A673 (cell line): ENCODE measurements around the gene MAP2K6. TPM values are rescaled to one million over a fixed set of nuclear protein-coding genes. Genes with fewer than 3 reads are reported as not detected.

Experiments used
- BruUV-seq: library from RNA; stranded (reverse); fragments of 400-500 nt; replicated peaks from 2 replicates; lab custom pipeline; 2021; lab: Mats Ljungman, UMichigan
- CTCF ChIA-PET: fragments of 300-600 bp; sonication (Branson Sonifier 250); formaldehyde crosslinking; loops from one replicate; lab custom pipeline; 2022; ENCODE audit warnings: antibody characterized with exemption; lab: Charles Lee
- POLR2A ChIA-PET: fragments of 300-600 bp; sonication (Branson Sonifier 250); formaldehyde crosslinking; loops from one replicate; lab custom pipeline; 2022; ENCODE audit warnings: antibody characterized with exemption; ENCODE audit not compliant: low non-redundant PET; lab: Charles Lee
- DNase-seq: peaks from one replicate; pipeline ENCODE4 v3.0.0-alpha.2; 2015; ENCODE audit warnings: low spot score
- H3K27ac ChIP-seq: fragments of 200-600 bp; sonication (generic); 2 replicates; pipeline ENCODE4 v1.5.1; 2016; ENCODE audit warnings: mixed run types, low read depth, mild to moderate bottlenecking, mixed read lengths, antibody characterized with exemption, low read length; ENCODE audit not compliant: poor library complexity, severe bottlenecking
- H3K27me3 ChIP-seq: fragments of 200-600 bp; sonication (generic); replicated peaks from 2 replicates; pipeline ENCODE4 v1.6.1; 2017; ENCODE audit warnings: mixed run types, low read depth, mild to moderate bottlenecking, mixed read lengths, antibody characterized with exemption, low read length; ENCODE audit not compliant: insufficient read depth, poor library complexity
- H3K36me3 ChIP-seq: fragments of 200-600 bp; sonication (generic); 2 replicates; pipeline ENCODE4 v1.6.1; 2016; ENCODE audit warnings: mixed run types, mild to moderate bottlenecking, mixed read lengths, antibody characterized with exemption, low read length; ENCODE audit not compliant: insufficient read depth, poor library complexity, severe bottlenecking
- H3K4me1 ChIP-seq: fragments of 200-600 bp; sonication (generic); 2 replicates; pipeline ENCODE4 v1.6.1; 2017; ENCODE audit warnings: mixed run types, mild to moderate bottlenecking, mixed read lengths, antibody characterized with exemption, low read length; ENCODE audit not compliant: insufficient read depth, poor library complexity, severe bottlenecking
- H3K4me3 ChIP-seq: fragments of 200-600 bp; sonication (generic); 2 replicates; pipeline ENCODE4 v1.5.1; 2016; ENCODE audit warnings: low read depth, mixed run types, mild to moderate bottlenecking, mixed read lengths, low read length; ENCODE audit not compliant: poor library complexity, severe bottlenecking
- H3K9me3 ChIP-seq: fragments of 200-600 bp; sonication (generic); 2 replicates; pipeline ENCODE4 v1.6.1; 2016; ENCODE audit warnings: mixed run types, low read depth, mild to moderate bottlenecking, mixed read lengths, antibody characterized with exemption, low read length; ENCODE audit not compliant: poor library complexity, severe bottlenecking
- EZH2 ChIP-seq: fragments of 200-600 bp; sonication (generic); IDR thresholded peaks from 2 replicates; pipeline ENCODE4 v1.6.1; 2017; ENCODE audit warnings: borderline replicate concordance, low read depth, mild to moderate bottlenecking, mixed read lengths, antibody characterized with exemption, low read length; ENCODE audit not compliant: poor library complexity, severe bottlenecking
- intact Hi-C: fragments of 100-400 bp; cut with micrococcal nuclease; formaldehyde crosslinking; loops from one replicate; pipeline ENCODE4 v1.10.0; 2022; ENCODE audit not compliant: unreplicated experiment
- total RNA-seq: library from RNA; stranded (reverse); gene quantifications from 2 replicates; pipeline ENCODE4 v1.2.3, GENCODE V29; 2021
- TF ChIP-seq, protein P1 (sequence below): fragments of 300-800, 200-600 bp; sonication (generic); conservative IDR thresholded peaks from 2 replicates; pipeline ENCODE4 v1.5.1; 2017; ENCODE audit warnings: low read depth, mild to moderate bottlenecking, antibody characterized with exemption, low read length, moderate library complexity, mixed read lengths

Gene MAP2K6
- total RNA-seq, 1 experiment from 2014 or later, result 14.1 TPM

DNA sequence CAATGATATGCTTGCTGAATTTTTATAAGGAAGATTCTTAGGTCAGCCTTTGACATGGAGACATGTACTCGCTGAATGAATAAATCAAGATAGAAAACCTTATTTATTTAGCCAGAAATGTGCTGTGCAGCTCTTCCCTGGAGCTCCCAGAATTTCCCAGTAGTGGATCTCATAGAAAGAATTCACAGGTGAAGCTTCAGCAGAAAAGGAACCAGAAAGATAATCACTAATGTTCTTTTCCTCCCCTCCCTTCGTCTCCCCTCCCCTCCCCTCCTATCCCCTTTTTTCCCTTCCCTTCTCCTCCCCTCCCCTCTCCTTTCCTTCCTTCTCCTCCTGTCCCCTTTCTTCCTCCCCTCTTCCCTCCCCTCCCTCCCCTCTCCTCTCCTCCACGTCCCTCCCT lies 158.2 kb downstream of the MAP2K6 start:
- no peak for DNase-seq
- POLR2A ChIA-PET, result no interaction called here
- Histone ChIP-seq H3K27ac (no peak overlapping the region), H3K27me3 (no peaks in the 10 kb centered on the region), H3K36me3 (no peaks in the 10 kb centered on the region), H3K4me3 (no peak overlapping the region), H3K9me3 (no peaks in the 10 kb centered on the region), H3K4me1 (peaks cover 13% of the 10 kb centered on the region)
- TF ChIP-seq, protein P1, sequence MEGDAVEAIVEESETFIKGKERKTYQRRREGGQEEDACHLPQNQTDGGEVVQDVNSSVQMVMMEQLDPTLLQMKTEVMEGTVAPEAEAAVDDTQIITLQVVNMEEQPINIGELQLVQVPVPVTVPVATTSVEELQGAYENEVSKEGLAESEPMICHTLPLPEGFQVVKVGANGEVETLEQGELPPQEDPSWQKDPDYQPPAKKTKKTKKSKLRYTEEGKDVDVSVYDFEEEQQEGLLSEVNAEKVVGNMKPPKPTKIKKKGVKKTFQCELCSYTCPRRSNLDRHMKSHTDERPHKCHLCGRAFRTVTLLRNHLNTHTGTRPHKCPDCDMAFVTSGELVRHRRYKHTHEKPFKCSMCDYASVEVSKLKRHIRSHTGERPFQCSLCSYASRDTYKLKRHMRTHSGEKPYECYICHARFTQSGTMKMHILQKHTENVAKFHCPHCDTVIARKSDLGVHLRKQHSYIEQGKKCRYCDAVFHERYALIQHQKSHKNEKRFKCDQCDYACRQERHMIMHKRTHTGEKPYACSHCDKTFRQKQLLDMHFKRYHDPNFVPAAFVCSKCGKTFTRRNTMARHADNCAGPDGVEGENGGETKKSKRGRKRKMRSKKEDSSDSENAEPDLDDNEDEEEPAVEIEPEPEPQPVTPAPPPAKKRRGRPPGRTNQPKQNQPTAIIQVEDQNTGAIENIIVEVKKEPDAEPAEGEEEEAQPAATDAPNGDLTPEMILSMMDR, result no peak
- TF ChIP-seq EZH2, result no peak
- CTCF ChIA-PET, result interaction anchor here (0.7 kb wide), 1 partner anchor 526 kb away, joined by 15 read pairs; no protein-coding TSS in a partner anchor
- no TSS peak for BruUV-seq
- intact Hi-C loops, result no loop called here

DNA sequence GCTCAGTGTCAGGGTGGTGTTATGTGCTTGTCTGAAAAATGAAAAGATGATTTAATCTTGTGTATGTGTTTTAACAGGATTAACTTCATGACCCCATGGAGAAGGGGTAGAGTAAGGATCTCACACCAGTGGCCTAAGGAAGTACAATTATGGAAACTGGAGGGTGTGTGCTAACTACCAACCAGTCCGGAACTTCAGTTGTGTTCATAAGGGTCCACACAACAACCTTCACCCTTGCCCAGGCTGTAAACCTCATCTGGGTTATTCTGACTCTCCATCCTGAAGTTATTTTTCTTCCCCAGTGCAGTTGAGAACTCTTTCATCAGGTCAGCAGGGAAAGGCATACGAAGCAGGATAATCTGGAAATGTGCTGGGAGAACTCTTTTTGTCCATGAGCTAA lies 158.9 kb downstream of the MAP2K6 start:
- no TSS peak for BruUV-seq
- intact Hi-C loops, result no loop called here
- peaks cover 13% of the 10 kb centered on the region for H3K4me1 ChIP-seq
- no peak overlapping the region for H3K4me3 ChIP-seq
- TF ChIP-seq, protein P1, result no peak
- TF ChIP-seq EZH2, result no peak
- no peaks in the 10 kb centered on the region for H3K9me3 ChIP-seq
- ChIA-PET CTCF (no interaction called here), POLR2A (no interaction called here)
- no peaks in the 10 kb centered on the region for H3K36me3 ChIP-seq
- DNase-seq, result no peak
- no peak overlapping the region for H3K27ac ChIP-seq
- no peaks in the 10 kb centered on the region for H3K27me3 ChIP-seq

DNA sequence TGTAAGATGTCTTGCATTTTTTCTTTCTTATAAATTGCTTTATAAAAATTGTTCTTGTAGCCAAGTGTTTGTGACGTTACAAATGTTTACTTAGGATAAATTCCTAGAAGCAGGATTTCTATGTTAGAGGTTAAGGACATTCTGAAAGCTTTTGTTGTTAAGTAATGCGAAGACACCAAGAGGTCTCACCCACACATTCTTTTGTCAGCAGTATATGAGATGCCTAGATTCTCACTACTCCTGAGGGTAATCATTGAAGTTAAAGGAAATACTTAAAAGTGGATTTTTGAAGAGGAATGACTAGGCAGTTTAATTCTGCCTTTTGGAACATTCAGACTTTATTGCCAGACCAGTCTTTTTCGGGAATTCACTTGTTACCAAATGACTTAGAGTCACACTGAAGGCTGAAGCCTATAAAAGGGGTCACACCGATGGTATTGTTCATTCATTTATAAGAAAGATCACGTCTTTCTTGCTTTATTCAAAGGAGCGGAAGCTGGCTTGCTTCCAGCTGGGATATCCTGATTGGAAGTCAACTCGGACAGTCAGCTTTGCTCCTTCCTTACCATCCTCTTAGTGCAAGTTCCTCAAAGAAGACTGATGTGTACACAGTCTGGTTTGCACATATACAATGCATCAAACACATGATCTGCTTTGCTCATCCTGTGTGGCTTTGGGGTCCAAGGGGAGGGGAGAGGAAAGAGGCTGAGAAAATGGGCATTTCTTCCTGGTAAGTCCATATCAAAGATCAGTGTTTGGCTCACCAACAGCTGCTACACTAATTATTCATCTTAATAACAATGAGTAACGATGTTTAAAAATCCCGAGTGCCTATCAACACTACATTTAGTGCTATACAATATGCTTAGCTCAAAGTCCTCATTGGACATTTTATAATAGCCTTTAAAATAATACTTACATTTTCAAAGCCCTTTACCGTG lies 160.0 kb downstream of the MAP2K6 start:
- CTCF ChIA-PET, result no interaction called here
- POLR2A ChIA-PET, result no interaction called here
- TF ChIP-seq, protein P1, result no peak
- no peak for TF ChIP-seq EZH2
- intact Hi-C loops, result no loop called here
- no peak overlapping the region for H3K4me3 ChIP-seq
- no peak for DNase-seq
- H3K4me1 ChIP-seq, result peaks cover 13% of the 10 kb centered on the region
- BruUV-seq, result no TSS peak
- no peaks in the 10 kb centered on the region for H3K9me3 ChIP-seq
- H3K36me3 ChIP-seq, result no peaks in the 10 kb centered on the region
- H3K27me3 ChIP-seq, result no peaks in the 10 kb centered on the region
- H3K27ac ChIP-seq, result no peak overlapping the region
